Amygdala (tissue), 56 donors: ENCODE measurements around the gene TTLL12.

Experiments
- DNase-seq, 56 donors: peaks; one replicate each; lab custom pipeline; 2025; lab: John Stamatoyannopoulos, UW

The TTLL12 gene

DNA sequence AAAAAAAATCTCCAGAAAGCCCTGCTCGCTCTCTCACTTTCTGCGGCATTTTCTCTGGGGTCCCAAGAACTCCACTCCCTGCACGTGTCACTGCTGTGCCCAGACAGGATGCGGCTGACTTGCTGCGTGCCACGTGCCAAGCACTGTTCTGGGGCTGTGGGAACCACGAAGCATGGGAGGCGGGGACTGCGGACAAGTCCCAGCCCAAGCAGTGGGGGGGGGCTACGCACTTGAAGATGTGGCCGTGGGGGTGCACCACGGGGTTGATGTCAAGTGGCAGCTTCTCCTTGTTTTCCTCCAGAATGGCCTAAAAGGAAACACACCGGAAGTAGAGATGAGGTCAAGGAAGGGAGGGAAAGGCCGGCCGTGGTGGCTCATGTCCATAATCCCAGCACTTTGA, 10.8 kb downstream of the TTLL12 start:
- no peak for DNase-seq

GRCh38 chr22:43174941-43175531, 11.9 kb downstream of the TTLL12 start:
- no peak for DNase-seq

GRCh38 chr22:43173976-43174720, 12.8 kb downstream of the TTLL12 start:
- DNase-seq = no peak

- no peak for DNase-seq
These were observed 13.4 kb downstream of the TTLL12 start for GRCh38 chr22:43173566-43173965.

DNA sequence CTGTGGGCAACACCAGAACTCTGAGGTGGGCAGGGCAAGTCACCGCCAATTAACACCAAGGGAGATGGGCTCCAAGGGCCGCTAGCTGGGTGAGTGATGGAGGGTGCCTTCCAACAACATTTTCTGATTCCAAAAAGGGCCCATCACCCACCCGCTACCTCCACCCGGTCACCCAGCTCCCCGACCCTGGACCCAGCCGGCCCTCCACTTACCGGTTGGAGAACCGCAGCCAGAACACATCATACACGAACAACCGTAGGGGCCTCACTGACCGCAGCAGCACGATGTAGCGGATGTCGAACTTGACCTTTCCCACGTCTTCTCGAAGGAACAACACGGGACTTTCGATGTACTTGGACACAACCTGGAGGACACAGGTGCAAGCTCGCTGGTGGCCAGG, 14.7 kb downstream of the TTLL12 start:
- DNase-seq = no peak

- DNase-seq = no peak
These were observed 15.3 kb downstream of the TTLL12 start for GRCh38 chr22:43171607-43172006.

DNA sequence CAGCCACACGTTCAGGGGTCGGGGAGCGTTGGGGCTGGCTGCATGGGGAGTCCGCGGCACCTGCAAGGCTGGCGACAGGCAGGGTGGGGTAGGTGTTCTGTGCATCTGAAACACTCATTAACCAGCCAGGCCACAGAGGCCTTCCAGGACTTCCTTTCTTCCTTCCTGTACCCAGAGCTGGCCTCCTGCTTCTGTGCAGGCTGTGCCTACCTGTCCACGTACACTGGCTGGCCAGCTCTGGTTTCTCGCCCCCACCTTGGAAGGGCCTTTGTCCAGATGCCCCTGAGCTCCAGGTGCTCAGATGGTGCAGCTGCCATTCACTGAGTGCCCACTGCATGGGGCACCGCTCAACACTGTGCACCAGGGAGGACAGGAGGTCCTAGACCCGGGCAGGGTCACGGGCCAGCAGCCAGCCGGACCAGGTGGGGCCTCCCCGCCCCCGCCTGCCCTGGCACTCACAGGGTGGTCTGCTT, 15.9 kb downstream of the TTLL12 start:
- no peak for DNase-seq

- no peak for DNase-seq
These were observed 16.8 kb downstream of the TTLL12 start for GRCh38 chr22:43170131-43170480.

- DNase-seq = no peak
These were observed 17.4 kb downstream of the TTLL12 start for GRCh38 chr22:43169310-43170130.

DNA sequence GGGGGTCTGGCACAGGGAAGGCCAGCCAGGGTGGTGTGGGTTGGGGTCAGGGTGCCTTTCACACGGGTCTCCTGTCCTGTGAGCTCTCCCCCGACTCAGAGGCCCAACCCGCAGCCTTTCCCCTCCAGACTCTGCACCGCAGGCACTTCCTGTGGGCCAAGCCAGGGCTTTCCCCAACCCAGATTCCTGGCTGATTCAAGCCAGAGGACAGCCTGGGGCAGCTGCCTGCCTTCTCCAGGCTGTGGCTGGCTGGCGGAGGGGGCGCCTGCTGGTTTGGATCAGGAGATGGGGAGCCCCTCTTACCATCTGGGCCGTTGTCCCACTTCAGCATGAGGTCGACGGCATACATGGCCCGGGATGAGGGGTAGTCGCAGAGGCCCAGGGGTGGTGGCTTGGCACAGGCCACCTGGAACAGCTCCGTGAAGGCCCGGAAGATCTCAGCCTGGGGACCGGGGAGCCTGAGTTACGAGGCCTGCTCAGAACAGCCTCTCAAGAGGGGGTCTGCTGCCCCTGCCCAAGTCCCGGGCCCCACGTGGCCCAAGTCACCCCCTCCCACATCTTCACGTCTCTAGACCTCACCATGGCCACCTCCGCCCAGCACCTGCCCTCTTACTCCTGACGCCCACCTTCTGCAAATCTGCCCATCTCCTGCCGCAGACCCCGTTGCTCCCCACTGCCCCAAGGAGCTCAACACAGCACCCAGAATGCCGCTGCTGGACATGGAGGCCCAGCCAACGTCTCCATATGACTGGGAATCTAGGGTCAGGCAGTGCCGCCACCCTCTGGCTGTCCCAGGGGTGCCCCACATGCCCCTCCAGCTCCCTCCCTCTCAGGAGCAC, 18.2 kb downstream of the TTLL12 start:
- DNase-seq = no peak

GRCh38 chr22:43167001-43167589, 19.8 kb downstream of the TTLL12 start:
- no peak for DNase-seq

GRCh38 chr22:43166132-43166930, 20.6 kb downstream of the TTLL12 start:
- no peak for DNase-seq

DNA sequence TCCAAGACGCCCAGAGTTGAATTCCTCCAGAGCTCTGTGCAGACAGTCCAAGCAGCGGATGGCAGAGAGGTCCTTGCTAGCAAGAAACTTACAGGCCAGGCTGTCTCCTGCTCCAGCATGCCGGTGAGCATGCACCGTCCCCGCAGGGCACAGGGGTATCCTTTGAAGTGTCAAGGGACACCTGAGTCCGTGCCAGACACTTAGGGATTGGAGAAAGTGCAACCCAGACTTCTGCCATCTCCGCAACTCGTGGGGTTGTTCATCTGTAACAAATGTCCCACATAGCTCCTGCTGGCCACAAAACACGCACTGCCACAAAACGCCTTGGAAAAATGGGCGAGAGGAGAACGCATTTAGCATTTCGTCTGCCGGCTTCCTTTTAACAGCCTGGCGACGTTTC, 22.3 kb downstream of the TTLL12 start:
- DNase-seq = no peak

DNA sequence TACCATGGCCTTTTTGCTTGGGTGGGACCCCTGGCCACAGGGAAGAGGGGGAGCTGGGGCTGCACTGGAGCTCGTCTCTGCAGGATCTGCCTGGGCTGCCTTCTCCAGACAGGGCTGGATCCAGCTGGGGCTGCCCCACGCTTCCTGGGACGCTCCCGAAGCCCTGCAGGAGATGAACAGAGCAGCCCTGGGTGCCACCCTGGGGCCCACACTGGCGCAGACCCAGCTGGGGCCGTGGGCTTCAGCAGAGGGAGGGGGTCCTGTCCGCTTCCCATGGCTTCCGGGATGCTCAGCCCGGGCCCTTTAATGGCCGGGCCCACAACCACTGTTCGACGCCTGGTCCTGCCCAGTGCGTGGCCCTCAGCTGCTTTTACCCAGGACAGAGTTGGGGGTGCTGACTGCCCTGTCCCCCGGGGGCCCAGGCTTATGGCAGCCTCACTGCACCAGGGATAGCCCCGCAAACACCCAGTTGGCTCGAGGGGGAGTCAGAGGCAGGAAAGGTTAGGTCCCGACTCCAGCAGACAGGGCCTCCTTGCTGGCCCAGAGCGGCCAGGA, 23.6 kb downstream of the TTLL12 start:
- no peak for DNase-seq

- DNase-seq = no peak
These were observed 24.4 kb downstream of the TTLL12 start for GRCh38 chr22:43162412-43163150.

- no peak for DNase-seq
These were observed 26.3 kb downstream of the TTLL12 start for GRCh38 chr22:43160497-43161126.

- DNase-seq = no peak
These were observed 27.3 kb downstream of the TTLL12 start for GRCh38 chr22:43159484-43160178.
